Gastrocnemius medialis (tissue), 4 donors: ENCODE data around the gene B4GALT3. TPM values are rescaled to one million over a fixed set of nuclear protein-coding genes. Genes with fewer than 3 reads are reported as not detected.

ENCODE experiments used
- ATAC-seq, 2 donors: fragments of 150-250 bp; one replicate each; pipeline ENCODE4 v1.9.1; 2016
- DNase-seq, 2 donors: peaks; one replicate each; pipeline ENCODE4 v3.0.0-alpha.2; 2019
- H3K27ac ChIP-seq, 4 donors: fragments of 200-600 bp; sonication (generic); 1 replicate in 1 of 4; 2 replicates in 3 of 4; pipeline ENCODE4 v1.5.1; 2016 to 2018; ENCODE audit warnings: mild to moderate bottlenecking in 2 of 4, moderate library complexity in 1 of 4
- H3K27me3 ChIP-seq, 3 donors: fragments of 200-600 bp; sonication (generic) in 2 of 3; 1 replicate in 1 of 3; 2 replicates in 2 of 3; pipeline versions ENCODE4 v1.5.1 to v1.6.0; 2016 to 2019; ENCODE audit warnings: mild to moderate bottlenecking in 1 of 3, moderate library complexity in 1 of 3
- H3K36me3 ChIP-seq, 2 donors: fragments of 200-600 bp; sonication (generic) in 1 of 2; one replicate each; pipeline ENCODE4 v1.5.1; 2017 to 2018
- H3K4me1 ChIP-seq, 2 donors: fragments of 200-600 bp; sonication (generic) in 1 of 2; one replicate each; pipeline ENCODE4 v1.5.1; 2016 to 2017; ENCODE audit warnings: mild to moderate bottlenecking in 2 of 2
- H3K4me3 ChIP-seq, 4 donors: fragments of 200-600 bp; sonication (generic) in 3 of 4; 1 replicate in 1 of 4; 2 replicates in 3 of 4; pipeline ENCODE4 v1.5.1; 2016 to 2019; ENCODE audit warnings: mild to moderate bottlenecking in 2 of 4
- H3K9me3 ChIP-seq, 3 donors: fragments of 200-600 bp; sonication (generic) in 2 of 3; 1 replicate in 1 of 3; 2 replicates in 2 of 3; pipeline ENCODE4 v1.5.1; 2016 to 2019
- POLR2A ChIP-seq, 2 donors: fragments of 450-650 bp; IDR thresholded peaks; one replicate each; pipeline ENCODE4 v1.6.1; 2017; ENCODE audit warnings: antibody characterized with exemption in 2 of 2, mild to moderate bottlenecking in 2 of 2, moderate library complexity in 2 of 2
- in situ Hi-C, 4 donors: fragments of 200-750 bp; cut with MboI; loops; one replicate each; pipeline versions ENCODE4 v1.15.0 to v1.8.0; 2017; ENCODE audit warnings: low sequenced_read_pairs in 4 of 4
- intact Hi-C: fragments of 100-400 bp; cut with DNase I; formaldehyde crosslinking; loops from one replicate; pipeline ENCODE4 v1.15.1; 2023; ENCODE audit warnings: low total_unique reads
- total RNA-seq, 4 donors: library from RNA; depleted of rRNA; stranded (reverse); fragments of >200 nt; gene quantifications; one replicate each; pipeline versions ENCODE4 v1.1.0 to v1.2.3, GENCODE V29; 2016
- TF ChIP-seq, protein P1 (sequence below), 5 experiments: fragments of 450-650 bp in 3 of 5; fragments of 200-600 bp in 2 of 5; sonication (generic) in 2 of 5; IDR thresholded peaks in 4 of 5; conservative IDR thresholded peaks in 1 of 5; 1 replicate in 4 of 5; 2 replicates in 1 of 5; pipeline ENCODE4 v1.5.1; 2016 to 2019; ENCODE audit warnings: antibody characterized with exemption in 5 of 5, mild to moderate bottlenecking in 3 of 5, moderate library complexity in 3 of 5

Gene B4GALT3
- total RNA-seq, 4 donors from 2014 or later, result 35.5 to 47.7 (median 43.7) TPM

DNA sequence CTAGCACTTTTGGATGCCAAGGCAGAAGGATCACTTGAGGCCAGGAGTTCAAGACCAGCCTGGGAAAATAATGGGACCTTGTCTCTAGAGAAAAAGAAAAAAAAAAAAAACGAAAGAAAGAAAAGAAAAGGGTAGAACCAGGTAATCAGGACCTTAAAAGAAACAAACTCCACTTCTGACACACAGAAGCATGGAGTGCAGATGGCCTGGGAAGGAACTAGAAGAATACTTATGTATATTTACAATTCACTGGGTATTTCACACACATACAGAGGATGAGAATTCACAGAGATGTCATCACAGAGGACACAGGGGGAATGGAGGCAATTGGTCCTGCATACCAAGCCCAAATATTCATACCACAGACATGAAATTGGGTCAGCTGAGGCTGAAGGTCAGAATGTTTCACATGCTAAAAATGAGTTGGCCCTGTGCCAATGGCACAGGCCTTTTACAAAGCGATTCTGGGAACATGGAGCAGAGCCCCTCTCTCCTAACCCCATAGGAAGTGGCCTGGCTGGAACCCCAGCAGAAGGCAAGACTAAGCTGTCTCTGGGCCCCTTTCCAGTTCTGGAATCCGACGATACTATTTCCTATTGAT lies 4.4 kb downstream of the B4GALT3 start:
- in situ Hi-C loops (loop anchor here in 1 of 4 donors (10.0 kb wide), 1 partner anchor 52 kb away; the partner anchor contains the start of genes APOA2 and TOMM40L), intact Hi-C loops (no loop called here)
- DNase-seq (peak; percentile 32 to 56), ATAC-seq (peak; percentile 15 to 19)
- TF ChIP-seq, protein P1, sequence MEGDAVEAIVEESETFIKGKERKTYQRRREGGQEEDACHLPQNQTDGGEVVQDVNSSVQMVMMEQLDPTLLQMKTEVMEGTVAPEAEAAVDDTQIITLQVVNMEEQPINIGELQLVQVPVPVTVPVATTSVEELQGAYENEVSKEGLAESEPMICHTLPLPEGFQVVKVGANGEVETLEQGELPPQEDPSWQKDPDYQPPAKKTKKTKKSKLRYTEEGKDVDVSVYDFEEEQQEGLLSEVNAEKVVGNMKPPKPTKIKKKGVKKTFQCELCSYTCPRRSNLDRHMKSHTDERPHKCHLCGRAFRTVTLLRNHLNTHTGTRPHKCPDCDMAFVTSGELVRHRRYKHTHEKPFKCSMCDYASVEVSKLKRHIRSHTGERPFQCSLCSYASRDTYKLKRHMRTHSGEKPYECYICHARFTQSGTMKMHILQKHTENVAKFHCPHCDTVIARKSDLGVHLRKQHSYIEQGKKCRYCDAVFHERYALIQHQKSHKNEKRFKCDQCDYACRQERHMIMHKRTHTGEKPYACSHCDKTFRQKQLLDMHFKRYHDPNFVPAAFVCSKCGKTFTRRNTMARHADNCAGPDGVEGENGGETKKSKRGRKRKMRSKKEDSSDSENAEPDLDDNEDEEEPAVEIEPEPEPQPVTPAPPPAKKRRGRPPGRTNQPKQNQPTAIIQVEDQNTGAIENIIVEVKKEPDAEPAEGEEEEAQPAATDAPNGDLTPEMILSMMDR (IDR thresholded peaks at IDR 0.05 in 4 of 5, conservative IDR thresholded peaks at IDR 0.05 in 1 of 5), result no peak
- TF ChIP-seq POLR2A (IDR thresholded peaks at IDR 0.05), result no peak
- peaks cover 19 to 23% of the 10 kb centered on the region in 2 donors for H3K4me1 ChIP-seq
- H3K4me3 ChIP-seq, result no peak overlapping the region
- peaks cover 5 to 67% of the 10 kb centered on the region in 2 donors for H3K36me3 ChIP-seq
- peak overlapping the region; percentile 20 to 62 (median 50) for H3K27ac ChIP-seq
- no peaks in the 10 kb centered on the region for H3K9me3 ChIP-seq
- H3K27me3 ChIP-seq, result no peaks in the 10 kb centered on the region

DNA sequence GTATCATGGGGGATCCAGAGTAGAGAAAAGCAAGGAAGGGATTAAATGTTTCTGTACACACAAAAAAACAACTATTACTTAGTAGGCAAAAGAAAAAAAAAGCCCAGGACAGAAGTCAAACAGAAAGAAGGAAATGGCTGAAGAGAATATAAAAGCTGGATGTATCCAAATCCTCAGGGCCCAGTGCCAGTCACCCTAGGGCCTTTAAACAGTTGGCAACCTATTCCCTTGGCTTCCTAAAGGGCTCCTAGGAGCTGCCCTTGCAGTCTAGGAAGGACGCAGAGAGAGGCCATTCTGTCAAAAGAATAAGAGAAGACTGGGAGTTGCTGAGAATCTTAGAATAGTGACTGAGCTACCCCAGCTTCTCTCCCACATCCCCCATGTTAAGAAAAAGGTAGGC lies 5.0 kb downstream of the B4GALT3 start:
- no peak for TF ChIP-seq POLR2A (IDR thresholded peaks at IDR 0.05)
- TF ChIP-seq, protein P1 (IDR thresholded peaks at IDR 0.05 in 4 of 5, conservative IDR thresholded peaks at IDR 0.05 in 1 of 5), result no peak
- H3K4me1 ChIP-seq, result peaks cover 19 to 26% of the 10 kb centered on the region in 2 donors
- peaks cover 5 to 67% of the 10 kb centered on the region in 2 donors for H3K36me3 ChIP-seq
- in situ Hi-C loops, result loop anchor here in 1 of 4 donors (10.0 kb wide), 1 partner anchor 52 kb away; the partner anchor contains the start of genes APOA2 and TOMM40L
- H3K27me3 ChIP-seq, result no peaks in the 10 kb centered on the region
- no peak for DNase-seq
- ATAC-seq, result no peak
- H3K9me3 ChIP-seq, result no peaks in the 10 kb centered on the region
- H3K27ac ChIP-seq, result peak overlapping the region; percentile 20 to 62 (median 50)
- intact Hi-C loops, result no loop called here
- no peak overlapping the region for H3K4me3 ChIP-seq

- Histone ChIP-seq H3K4me1 (peaks cover 25 to 29% of the 10 kb centered on the region in 2 donors), H3K36me3 (peaks cover 5 to 67% of the 10 kb centered on the region in 2 donors), H3K4me3 (no peak overlapping the region), H3K27ac (peak overlapping the region in 3 of 4 donors; percentile 43 to 62 (median 57)), H3K9me3 (no peaks in the 10 kb centered on the region), H3K27me3 (no peaks in the 10 kb centered on the region)
- in situ Hi-C loops, result loop anchor here in 1 of 4 donors (10.0 kb wide), 1 partner anchor 53 kb away; the partner anchor contains the start of genes APOA2 and TOMM40L
- ATAC-seq, result no peak
- TF ChIP-seq POLR2A (IDR thresholded peaks at IDR 0.05), result no peak
- TF ChIP-seq, protein P1 (IDR thresholded peaks at IDR 0.05 in 4 of 5, conservative IDR thresholded peaks at IDR 0.05 in 1 of 5), result no peak
- intact Hi-C loops, result no loop called here
- no peak for DNase-seq
These were observed 5.6 kb downstream of the B4GALT3 start for GRCh38 chr1:161171696-161172095.

DNA sequence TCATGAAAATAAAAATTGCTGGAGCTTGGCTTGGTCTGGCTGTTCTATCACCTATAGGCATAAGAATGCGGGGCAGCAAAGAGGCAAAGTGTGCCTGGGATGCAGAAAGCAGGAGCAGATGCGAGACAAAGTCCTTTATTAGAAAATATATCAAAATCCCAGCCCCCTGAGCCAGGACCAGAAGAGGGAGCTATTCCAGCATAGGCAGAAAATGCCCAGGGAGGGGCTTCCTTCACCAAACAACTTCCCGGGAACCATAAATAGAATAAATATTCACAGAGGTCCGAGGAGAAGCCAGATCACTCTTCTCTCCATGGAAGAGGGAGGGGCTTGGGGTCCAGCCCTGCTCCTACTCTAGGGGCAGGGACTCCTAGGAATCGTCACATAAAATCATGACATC lies 6.1 kb downstream of the B4GALT3 start:
- Histone ChIP-seq H3K36me3 (peaks cover 5 to 67% of the 10 kb centered on the region in 2 donors), H3K9me3 (no peaks in the 10 kb centered on the region), H3K27me3 (no peaks in the 10 kb centered on the region), H3K27ac (peak overlapping the region in 2 of 4 donors; percentile 43 to 57), H3K4me1 (peaks cover 22 to 23% of the 10 kb centered on the region in 2 donors), H3K4me3 (no peak overlapping the region)
- no peak for DNase-seq
- TF ChIP-seq, protein P1 (IDR thresholded peaks at IDR 0.05 in 4 of 5, conservative IDR thresholded peaks at IDR 0.05 in 1 of 5), result no peak
- TF ChIP-seq POLR2A (IDR thresholded peaks at IDR 0.05), result no peak
- ATAC-seq, result no peak
- in situ Hi-C loops (loop anchor here in 1 of 4 donors (10.0 kb wide), 1 partner anchor 54 kb away; the partner anchor contains the start of genes APOA2 and TOMM40L), intact Hi-C loops (no loop called here)
